ENCODE results near the gene KRT74.

The KRT74 gene

DNA sequence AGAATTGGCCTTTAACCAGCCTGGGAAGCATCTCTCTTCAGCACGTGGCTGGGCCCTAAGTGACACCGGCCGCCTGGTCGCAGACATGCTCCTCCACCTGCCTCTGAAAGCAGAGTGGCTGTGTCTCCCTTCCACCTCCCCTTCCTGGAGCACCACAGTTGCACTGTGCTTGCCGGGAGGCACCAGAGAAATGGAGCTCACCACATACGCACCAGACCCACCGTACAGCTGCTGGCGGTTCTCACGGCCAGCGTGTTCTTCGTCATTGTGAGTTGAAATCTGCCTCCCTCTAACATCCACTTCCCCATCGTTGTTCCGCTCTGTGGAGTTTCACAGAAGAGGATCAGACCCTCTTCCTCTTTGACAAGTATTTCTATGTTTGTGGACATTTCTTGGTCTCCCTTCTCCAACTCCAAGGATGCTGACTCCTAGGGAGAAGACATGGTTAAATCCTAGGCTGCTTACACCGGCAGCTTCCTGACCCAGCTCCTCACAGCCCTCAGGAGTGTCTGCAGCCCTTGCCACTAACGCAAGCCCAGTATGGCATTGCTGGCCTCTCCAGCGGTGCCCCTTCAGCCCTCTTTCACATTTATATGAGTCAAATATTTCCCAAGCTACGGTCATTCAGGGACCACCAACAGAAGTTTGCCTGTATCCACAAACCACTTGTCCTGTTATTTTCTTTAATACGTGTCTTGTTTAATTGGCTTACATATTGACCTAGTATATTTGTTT lies 41.9 kb downstream of the KRT74 start:
- DNase-seq (ENCODE audit: low read depth), result no peak
- TF ChIP-seq CTCF (IDR thresholded peaks at IDR 0.05; ENCODE audit: control insufficient read depth, extremely low read depth, insufficient read depth), result no peak
- no peak overlapping the region for H3K4me3 ChIP-seq (ENCODE audit: low read depth, low read length)

GRCh38 chr12:52530905-52531304 lies 42.7 kb downstream of the KRT74 start:
- no peak for TF ChIP-seq CTCF (IDR thresholded peaks at IDR 0.05; ENCODE audit: control insufficient read depth, extremely low read depth, insufficient read depth)
- H3K4me3 ChIP-seq (ENCODE audit: low read depth, low read length), result no peak overlapping the region
- no peak for DNase-seq (ENCODE audit: low read depth)

- no peak for TF ChIP-seq CTCF (IDR thresholded peaks at IDR 0.05; ENCODE audit: control insufficient read depth, extremely low read depth, insufficient read depth)
- H3K4me3 ChIP-seq (ENCODE audit: low read depth, low read length), result no peak overlapping the region
- DNase-seq (ENCODE audit: low read depth), result no peak
Measured at GRCh38 chr12:52530366-52530765, 43.3 kb downstream of the KRT74 start.

DNA sequence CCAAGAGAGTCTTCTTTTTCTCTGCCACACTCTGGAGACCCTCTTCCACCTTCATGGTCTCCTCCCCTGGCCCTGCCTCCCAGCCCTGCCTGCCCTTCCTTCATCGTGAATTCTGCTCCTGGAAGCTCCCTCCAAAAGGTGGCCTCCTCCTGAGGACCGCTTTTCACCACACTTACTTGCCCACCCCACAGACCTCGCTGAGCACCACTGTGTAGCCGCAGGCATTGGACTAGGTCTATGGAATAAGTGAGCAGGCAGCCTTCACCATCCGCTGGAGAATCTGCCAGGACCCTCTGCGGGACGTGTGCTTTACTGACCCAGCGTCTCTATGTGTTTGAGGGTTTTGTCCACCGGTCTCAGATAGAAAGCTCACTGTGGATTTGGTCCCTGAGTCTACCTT lies 43.8 kb downstream of the KRT74 start:
- no peak for DNase-seq (ENCODE audit: low read depth)
- TF ChIP-seq CTCF (IDR thresholded peaks at IDR 0.05; ENCODE audit: control insufficient read depth, extremely low read depth, insufficient read depth), result no peak
- no peak overlapping the region for H3K4me3 ChIP-seq (ENCODE audit: low read depth, low read length)

DNA sequence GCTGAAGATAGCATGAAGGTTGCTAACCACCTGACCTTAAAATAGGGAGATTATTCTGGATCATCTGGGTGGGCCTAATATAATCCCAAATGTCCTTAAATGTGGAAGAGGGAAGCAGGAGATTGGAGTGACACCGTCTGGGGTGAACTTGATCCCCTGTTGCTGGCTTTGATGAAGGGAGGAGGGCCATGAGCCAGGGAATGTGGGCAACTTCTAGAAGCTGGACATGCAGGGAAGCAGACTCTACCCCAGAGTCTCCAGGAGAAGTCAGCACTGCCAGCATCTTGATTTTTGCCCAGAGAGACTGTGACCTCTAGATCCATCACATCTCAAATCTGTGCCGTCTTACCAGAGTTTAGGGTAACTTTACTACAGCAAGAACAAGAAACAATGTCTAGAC lies 44.2 kb downstream of the KRT74 start:
- no peak overlapping the region for H3K4me3 ChIP-seq (ENCODE audit: low read depth, low read length)
- no peak for DNase-seq (ENCODE audit: low read depth)
- no peak for TF ChIP-seq CTCF (IDR thresholded peaks at IDR 0.05; ENCODE audit: control insufficient read depth, extremely low read depth, insufficient read depth)

DNA sequence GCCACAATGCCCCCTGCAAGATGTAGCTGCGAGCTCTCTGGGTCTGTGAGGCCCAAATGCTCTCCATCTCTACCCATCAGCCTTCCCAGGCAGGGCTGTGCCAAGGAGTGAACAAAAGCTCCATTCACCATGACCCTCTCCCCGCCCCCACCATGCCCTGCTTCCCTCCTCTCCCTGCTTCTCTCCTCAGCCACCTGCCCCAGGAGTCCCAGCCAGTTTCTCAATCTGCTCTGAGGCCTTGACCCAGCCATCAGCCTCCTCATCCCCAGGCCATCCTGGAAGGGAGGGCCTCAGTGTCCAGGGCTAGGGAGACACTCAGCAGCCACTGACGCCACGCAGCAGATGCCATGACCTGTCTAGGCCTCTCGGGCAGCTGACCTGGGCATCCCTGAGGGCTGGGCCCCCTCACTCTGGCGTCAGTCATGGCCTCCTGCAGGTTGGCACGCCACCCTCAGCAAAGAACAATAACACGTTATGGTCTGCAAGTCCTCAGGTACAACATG lies 45.0 kb downstream of the KRT74 start:
- no peak for DNase-seq (ENCODE audit: low read depth)
- H3K4me3 ChIP-seq (ENCODE audit: low read depth, low read length), result no peak overlapping the region
- TF ChIP-seq CTCF (IDR thresholded peaks at IDR 0.05; ENCODE audit: control insufficient read depth, extremely low read depth, insufficient read depth), result no peak

Data from LNCaP clone FGC (cell line).